HG03159 (cell line): ENCODE measurements around the gene LCK.
"Not testable (repeated sequence)": the region's sequence is repeated elsewhere in the genome, so short reads cannot be mapped to it uniquely, and the experiment has no call there.

Source experiments
- ATAC-seq: cut with Tn5 transposase; IDR thresholded peaks from one replicate; pipeline ENCODE4 v1.9.1; 2021; ENCODE audit warnings: mild to moderate bottlenecking, moderate library complexity; ENCODE audit not compliant: unreplicated experiment

Gene LCK

DNA sequence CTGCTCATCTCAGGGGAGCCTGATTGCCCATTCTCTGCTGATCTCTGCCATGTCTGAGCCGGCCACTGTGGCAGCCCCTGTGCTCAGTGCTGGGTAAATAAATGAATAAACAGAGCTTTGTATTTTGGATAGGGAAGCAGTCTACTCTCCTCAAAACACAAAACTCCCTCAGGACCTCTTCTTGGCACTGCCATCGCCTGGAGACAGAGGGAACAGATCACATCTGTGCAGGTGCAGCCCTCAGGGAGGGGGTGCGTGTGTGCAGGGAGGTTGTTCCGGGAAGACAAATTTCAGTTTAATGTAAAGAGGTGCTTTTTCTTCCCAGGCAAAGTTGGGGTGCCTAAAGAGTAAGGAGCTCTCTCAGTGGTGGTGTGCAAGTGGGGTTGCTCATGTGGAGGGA, 11.7 kb upstream of the LCK start:
- no peak for ATAC-seq

DNA sequence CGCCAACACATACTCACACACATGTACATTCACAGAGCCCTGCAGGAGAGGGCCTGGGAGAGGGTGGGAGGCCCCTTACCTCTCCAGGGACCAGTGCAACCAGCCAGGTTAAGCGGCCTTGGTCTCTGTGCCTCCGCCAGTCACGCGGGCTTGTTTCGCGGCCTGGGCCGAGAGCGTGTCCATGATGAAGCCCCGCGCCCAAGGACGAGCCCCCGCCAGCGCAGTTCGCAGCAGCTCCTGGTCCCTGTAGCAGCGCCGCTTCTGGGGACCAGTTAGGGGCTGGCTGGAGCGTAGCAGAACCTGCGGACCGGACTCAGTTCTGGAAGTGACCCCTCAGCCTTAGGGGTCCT, 11.3 kb upstream of the LCK start:
- no peak for ATAC-seq

DNA sequence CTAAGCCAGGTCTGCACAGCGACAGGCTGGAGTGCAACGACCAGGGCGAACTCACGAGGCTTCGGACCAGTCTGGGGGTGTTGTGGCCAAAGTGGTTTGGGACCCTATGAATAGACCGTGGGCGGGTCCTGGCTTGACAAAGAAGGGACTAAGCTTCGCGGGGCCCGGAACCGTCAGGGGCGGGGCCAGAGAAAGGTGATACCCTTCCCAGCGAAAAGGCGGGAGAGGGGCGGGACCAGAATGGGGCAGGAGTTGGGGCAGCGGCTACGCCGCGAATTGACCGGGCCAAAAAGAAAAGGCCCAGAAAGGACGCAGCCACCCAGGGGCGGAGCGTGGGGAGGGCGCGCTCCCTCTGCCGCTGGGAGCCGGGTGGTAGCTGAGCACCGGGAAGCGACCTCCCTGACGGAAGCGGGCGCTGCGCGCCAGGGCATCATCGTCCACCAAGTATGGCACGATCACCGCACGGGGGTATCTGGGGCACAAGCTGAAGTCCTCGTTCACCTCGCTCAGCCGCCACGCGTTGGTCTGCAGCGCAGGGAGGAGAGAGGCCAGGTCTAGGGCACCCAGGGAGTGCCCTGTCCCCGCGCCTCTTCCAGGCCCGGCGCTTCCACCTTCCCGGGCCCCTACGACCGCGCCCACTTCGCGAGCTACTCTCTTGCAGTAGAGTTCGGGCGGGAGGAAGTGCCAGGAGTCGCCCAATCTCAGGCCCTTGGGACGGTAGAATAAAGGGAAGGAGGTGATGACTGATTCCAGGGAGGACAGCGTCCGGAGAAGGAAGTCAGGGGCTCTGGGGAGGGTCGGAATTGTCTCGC, 10.7 kb upstream of the LCK start:
- no peak for ATAC-seq

- no peak for ATAC-seq
Observed at GRCh38 chr1:32241001-32241763, 9.9 kb upstream of the LCK start.

GRCh38 chr1:32242341-32242851, 8.7 kb upstream of the LCK start:
- ATAC-seq, result no peak

DNA sequence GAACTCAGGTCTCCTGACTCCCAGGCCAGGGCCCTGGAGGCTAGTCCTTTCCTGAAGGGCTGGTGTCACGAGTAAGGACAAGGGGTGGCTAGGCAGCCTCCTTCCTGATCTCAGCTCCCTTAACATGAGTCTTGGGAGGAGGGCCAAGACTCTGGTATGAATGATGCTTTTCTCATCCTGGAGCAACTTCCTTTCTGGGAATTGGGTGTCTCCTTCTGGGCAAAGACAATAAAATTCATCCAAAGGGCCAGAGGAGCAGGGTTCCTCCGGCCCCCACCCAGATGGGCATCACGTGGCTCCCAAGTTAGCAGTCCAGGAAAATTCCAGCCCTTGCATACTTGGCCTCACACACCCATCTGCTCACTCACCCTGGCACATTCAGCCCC, 4.2 kb upstream of the LCK start, which contains the start of gene FAM167B:
TSS of gene FAM167B (plus strand) at position 335 of the 386 bp plus-strand sequence. CDS start 200 bp downstream, outside the sequence.
- no peak for ATAC-seq

GRCh38 chr1:32247452-32247851, 3.6 kb upstream of the LCK start:
- no peak for ATAC-seq

- ATAC-seq, result no peak
Observed at GRCh38 chr1:32247983-32248889, 2.8 kb upstream of the LCK start.

DNA sequence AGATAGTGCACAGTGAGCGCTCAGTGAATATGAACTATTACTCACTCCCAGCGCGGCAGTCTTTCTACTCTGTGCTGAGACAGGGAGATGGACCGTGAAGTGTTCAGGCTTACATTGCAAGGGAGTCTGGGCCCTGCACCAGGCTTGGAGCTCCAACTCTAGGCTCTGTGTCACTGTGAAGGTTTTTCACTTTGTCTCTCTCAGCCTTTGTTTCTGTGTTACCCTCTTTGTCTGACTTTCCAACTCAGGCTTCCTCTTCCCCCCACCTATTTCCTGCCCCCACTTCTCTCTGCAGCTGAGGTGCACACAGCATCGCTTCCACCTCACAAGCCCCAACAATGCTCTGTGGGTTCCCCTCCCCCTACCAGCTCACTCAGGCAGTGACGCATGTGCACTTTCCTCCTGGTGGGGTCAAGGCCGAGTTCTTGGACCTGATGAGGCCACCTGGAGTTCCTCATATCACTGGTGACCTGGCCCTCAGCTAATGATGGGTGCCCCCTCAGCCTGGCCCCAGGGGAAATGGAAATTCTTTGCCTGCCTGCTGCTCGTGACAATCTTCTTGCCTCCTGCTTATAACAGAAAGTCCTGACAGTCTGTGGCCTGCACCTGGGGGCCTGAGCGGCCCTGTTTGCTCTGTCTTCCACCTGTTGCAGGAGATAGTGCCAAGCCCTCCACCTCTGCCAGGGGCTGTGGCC, 1.1 kb upstream of the LCK start:
- ATAC-seq, result peak; percentile 51

DNA sequence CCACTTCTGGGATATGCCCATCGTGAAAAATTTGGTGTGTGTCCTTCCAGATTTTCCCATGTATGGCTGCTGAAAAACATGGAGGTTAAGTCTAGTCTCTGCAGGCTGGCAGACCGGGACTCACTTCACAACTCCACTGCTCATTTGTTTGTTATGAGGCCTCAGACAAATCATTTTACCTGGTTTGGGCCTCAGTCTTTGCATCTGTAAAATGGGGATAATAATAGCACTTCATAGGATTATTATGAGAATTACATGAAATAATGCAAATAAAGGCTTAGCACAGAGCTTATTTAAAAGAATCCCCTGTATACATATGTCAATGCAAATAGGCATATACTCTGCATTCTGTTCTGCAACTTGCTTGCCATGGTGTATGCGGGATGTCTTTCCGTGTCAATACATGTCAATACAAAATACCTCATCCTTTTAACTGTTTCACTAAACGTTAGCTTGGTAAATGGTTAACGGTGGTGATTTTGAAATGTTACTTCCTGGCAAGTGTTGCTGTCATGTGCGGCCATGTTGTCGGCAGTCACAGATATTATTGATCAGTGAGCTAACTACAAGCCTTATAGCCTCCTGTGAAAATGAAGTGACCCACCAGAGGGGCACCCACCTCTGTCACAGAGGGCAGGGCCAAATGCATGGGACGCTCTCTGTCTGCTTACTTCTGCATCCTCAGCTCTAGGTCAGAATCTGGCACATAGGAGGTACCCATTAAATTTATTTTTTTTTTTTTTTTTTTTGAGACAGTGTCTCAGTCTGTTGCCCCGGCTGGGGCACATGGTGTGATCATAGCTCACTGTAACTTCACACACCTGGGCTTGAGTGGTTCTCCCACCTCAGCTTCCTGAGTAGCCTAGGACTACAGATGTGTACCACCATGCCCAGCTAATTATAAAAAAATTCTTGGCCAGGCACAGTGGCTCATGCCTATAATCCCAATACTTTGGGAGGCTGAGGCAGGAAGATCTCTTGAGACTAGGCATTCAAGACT, 4.3 kb downstream of the LCK start:
- no peak for ATAC-seq

GRCh38 chr1:32256473-32257226, 5.6 kb downstream of the LCK start:
- ATAC-seq, result no peak

DNA sequence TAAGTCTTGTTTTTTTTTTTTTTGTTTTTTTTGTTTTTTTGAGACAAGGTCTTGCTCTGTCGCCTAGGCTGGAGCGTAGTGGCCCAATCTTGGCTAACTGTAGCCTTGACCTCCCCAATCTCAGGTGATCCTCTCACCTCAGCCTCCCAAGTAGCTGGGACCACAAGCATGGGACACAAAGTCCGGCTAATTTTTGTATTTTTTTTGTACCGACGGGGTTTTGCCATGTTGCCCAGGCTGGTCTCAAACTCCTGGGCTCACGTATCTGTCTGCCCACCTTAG, 6.1 kb downstream of the LCK start:
- no peak for ATAC-seq

GRCh38 chr1:32263236-32263593, 12.2 kb downstream of the LCK start:
- ATAC-seq, result not testable (repeated sequence)

GRCh38 chr1:32263744-32264143, 12.7 kb downstream of the LCK start:
- no peak for ATAC-seq

DNA sequence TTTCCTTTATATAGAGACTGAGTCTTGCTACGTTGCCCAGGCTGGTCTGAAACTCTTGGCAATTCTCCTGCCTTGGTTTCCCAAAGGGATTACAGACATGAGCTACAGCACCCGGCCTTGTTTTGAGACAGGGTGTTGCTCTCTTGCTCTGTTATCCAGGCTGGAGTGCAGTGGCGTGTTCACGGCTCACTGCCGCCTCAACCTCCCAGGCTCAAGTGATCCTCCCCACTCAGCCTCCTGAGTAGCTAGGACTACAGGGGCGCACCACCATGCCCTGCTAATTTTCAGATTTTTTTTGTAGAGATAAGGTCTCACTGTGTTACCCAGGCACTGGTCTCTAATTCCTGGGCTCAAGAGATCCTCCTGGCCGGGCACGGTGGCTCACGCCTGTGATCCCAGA, 14.8 kb downstream of the LCK start:
- ATAC-seq, result no peak

- ATAC-seq, result no peak
Observed at GRCh38 chr1:32266921-32267591, 16.0 kb downstream of the LCK start.

GRCh38 chr1:32269744-32270143, 18.7 kb downstream of the LCK start:
- no peak for ATAC-seq
